Stimulated activated memory B cell treated with anti-CD40 and anti-IgM and Interleukin-4, amounts not matched to agents 10 μg/mL and 1 μg/mL and 100 μg/mL, for 72 hours (primary cell): Measurements from ENCODE around the gene INHBB.
A peak's percentile ranks its signal among the peaks of the same experiment; 100 is the strongest.

Experiments used
- ATAC-seq: fragments of 150-1000 bp; cut with Tn5 transposase; 2 replicates; pipeline ENCODE4 v1.10.0; 2021
- H3K27ac Mint-ChIP-seq: one replicate; pipeline ENCODE4 v1.8.0; 2022; ENCODE audit warnings: mild to moderate bottlenecking, mixed read lengths
- H3K27me3 Mint-ChIP-seq: one replicate; pipeline ENCODE4 v1.8.0; 2022; ENCODE audit warnings: mixed read lengths
- H3K36me3 Mint-ChIP-seq: one replicate; pipeline ENCODE4 v1.8.0; 2022; ENCODE audit warnings: mixed read lengths
- H3K4me1 Mint-ChIP-seq: one replicate; pipeline ENCODE4 v1.8.0; 2022; ENCODE audit warnings: mixed read lengths
- H3K4me3 Mint-ChIP-seq: one replicate; pipeline ENCODE4 v1.8.0; 2022; ENCODE audit warnings: mild to moderate bottlenecking, moderate library complexity, mixed read lengths
- H3K9me3 Mint-ChIP-seq: one replicate; pipeline ENCODE4 v1.8.0; 2022; ENCODE audit warnings: mixed read lengths

INHBB gene

GRCh38 chr2:120343433-120344105 lies 2.4 kb upstream of the INHBB start:
- no peak overlapping the region for H3K27ac Mint-ChIP-seq
- peaks cover 27% of the 10 kb centered on the region for H3K4me1 Mint-ChIP-seq
- H3K36me3 Mint-ChIP-seq: no peaks in the 10 kb centered on the region
- no peaks in the 10 kb centered on the region for H3K9me3 Mint-ChIP-seq
- H3K27me3 Mint-ChIP-seq: peaks cover 67% of the 10 kb centered on the region
- H3K4me3 Mint-ChIP-seq: peak overlapping the region; percentile 50
- peak; percentile 60 for ATAC-seq

GRCh38 chr2:120344214-120344975 lies 1.5 kb upstream of the INHBB start:
- no peak overlapping the region for H3K27ac Mint-ChIP-seq
- no peaks in the 10 kb centered on the region for H3K36me3 Mint-ChIP-seq
- peaks cover 27% of the 10 kb centered on the region for H3K4me1 Mint-ChIP-seq
- H3K9me3 Mint-ChIP-seq: no peaks in the 10 kb centered on the region
- peak overlapping the region; percentile 36 for H3K4me3 Mint-ChIP-seq
- ATAC-seq: no peak
- peaks cover 69% of the 10 kb centered on the region for H3K27me3 Mint-ChIP-seq

GRCh38 chr2:120344976-120345581 lies 857 bp upstream of the INHBB start:
- Mint-ChIP-seq H3K4me1 (peaks cover 27% of the 10 kb centered on the region), H3K27ac (no peak overlapping the region), H3K4me3 (peak overlapping the region; percentile 36), H3K36me3 (no peaks in the 10 kb centered on the region), H3K9me3 (no peaks in the 10 kb centered on the region), H3K27me3 (peaks cover 72% of the 10 kb centered on the region)
- ATAC-seq: peak; percentile 13

- H3K4me3 Mint-ChIP-seq: peak overlapping the region; percentile 67
- H3K27me3 Mint-ChIP-seq: peaks cover 72% of the 10 kb centered on the region
- no peak for ATAC-seq
- H3K4me1 Mint-ChIP-seq: peaks cover 27% of the 10 kb centered on the region
- H3K27ac Mint-ChIP-seq: no peak overlapping the region
- no peaks in the 10 kb centered on the region for H3K36me3 Mint-ChIP-seq
- no peaks in the 10 kb centered on the region for H3K9me3 Mint-ChIP-seq
These were observed 328 bp upstream of the INHBB start for GRCh38 chr2:120345608-120346007.

- no peak overlapping the region for H3K27ac Mint-ChIP-seq
- no peaks in the 10 kb centered on the region for H3K9me3 Mint-ChIP-seq
- H3K36me3 Mint-ChIP-seq: no peaks in the 10 kb centered on the region
- peak overlapping the region; percentile 64 for H3K4me3 Mint-ChIP-seq
- peaks cover 66% of the 10 kb centered on the region for H3K27me3 Mint-ChIP-seq
- peaks cover 27% of the 10 kb centered on the region for H3K4me1 Mint-ChIP-seq
- ATAC-seq: no peak
These were observed 877 bp downstream of the INHBB start for GRCh38 chr2:120346667-120347358.

- no peak for ATAC-seq
- H3K27me3 Mint-ChIP-seq: peaks cover 59% of the 10 kb centered on the region
- no peak overlapping the region for H3K27ac Mint-ChIP-seq
- H3K4me1 Mint-ChIP-seq: peaks cover 27% of the 10 kb centered on the region
- H3K9me3 Mint-ChIP-seq: no peaks in the 10 kb centered on the region
- H3K36me3 Mint-ChIP-seq: no peaks in the 10 kb centered on the region
- peak overlapping the region; percentile 64 for H3K4me3 Mint-ChIP-seq
These were observed 1.6 kb downstream of the INHBB start for GRCh38 chr2:120347396-120348060.

- no peaks in the 10 kb centered on the region for H3K9me3 Mint-ChIP-seq
- H3K27ac Mint-ChIP-seq: no peak overlapping the region
- H3K27me3 Mint-ChIP-seq: peaks cover 55% of the 10 kb centered on the region
- no peak overlapping the region for H3K4me3 Mint-ChIP-seq
- peaks cover 20% of the 10 kb centered on the region for H3K4me1 Mint-ChIP-seq
- ATAC-seq: no peak
- H3K36me3 Mint-ChIP-seq: no peaks in the 10 kb centered on the region
These were observed 2.3 kb downstream of the INHBB start for GRCh38 chr2:120348134-120348736.

GRCh38 chr2:120348737-120349439 lies 3.0 kb downstream of the INHBB start:
- H3K4me3 Mint-ChIP-seq: no peak overlapping the region
- no peak for ATAC-seq
- no peaks in the 10 kb centered on the region for H3K36me3 Mint-ChIP-seq
- no peak overlapping the region for H3K27ac Mint-ChIP-seq
- no peaks in the 10 kb centered on the region for H3K9me3 Mint-ChIP-seq
- peaks cover 15% of the 10 kb centered on the region for H3K4me1 Mint-ChIP-seq
- peaks cover 56% of the 10 kb centered on the region for H3K27me3 Mint-ChIP-seq

GRCh38 chr2:120349440-120349921 lies 3.5 kb downstream of the INHBB start:
- Mint-ChIP-seq H3K27me3 (peaks cover 60% of the 10 kb centered on the region), H3K27ac (no peak overlapping the region), H3K9me3 (no peaks in the 10 kb centered on the region), H3K4me1 (peaks cover 21% of the 10 kb centered on the region), H3K36me3 (no peaks in the 10 kb centered on the region), H3K4me3 (no peak overlapping the region)
- no peak for ATAC-seq

- no peak overlapping the region for H3K27ac Mint-ChIP-seq
- ATAC-seq: no peak
- H3K36me3 Mint-ChIP-seq: no peaks in the 10 kb centered on the region
- H3K9me3 Mint-ChIP-seq: no peaks in the 10 kb centered on the region
- H3K27me3 Mint-ChIP-seq: peaks cover 60% of the 10 kb centered on the region
- peaks cover 25% of the 10 kb centered on the region for H3K4me1 Mint-ChIP-seq
- no peak overlapping the region for H3K4me3 Mint-ChIP-seq
These were observed 4.1 kb downstream of the INHBB start for GRCh38 chr2:120350080-120350479.

- Mint-ChIP-seq H3K4me3 (no peak overlapping the region), H3K36me3 (no peaks in the 10 kb centered on the region), H3K9me3 (no peaks in the 10 kb centered on the region), H3K27ac (no peak overlapping the region), H3K4me1 (peaks cover 25% of the 10 kb centered on the region), H3K27me3 (peaks cover 60% of the 10 kb centered on the region)
- no peak for ATAC-seq
These were observed 4.9 kb downstream of the INHBB start for GRCh38 chr2:120350801-120351320.

GRCh38 chr2:120352696-120353590 lies 7.0 kb downstream of the INHBB start:
- no peaks in the 10 kb centered on the region for H3K36me3 Mint-ChIP-seq
- H3K27me3 Mint-ChIP-seq: peaks cover 49% of the 10 kb centered on the region
- ATAC-seq: no peak
- no peaks in the 10 kb centered on the region for H3K9me3 Mint-ChIP-seq
- H3K4me1 Mint-ChIP-seq: peaks cover 11% of the 10 kb centered on the region
- H3K27ac Mint-ChIP-seq: no peak overlapping the region
- no peak overlapping the region for H3K4me3 Mint-ChIP-seq

GRCh38 chr2:120353591-120353898 lies 7.6 kb downstream of the INHBB start:
- H3K9me3 Mint-ChIP-seq: no peaks in the 10 kb centered on the region
- no peak overlapping the region for H3K4me3 Mint-ChIP-seq
- peaks cover 49% of the 10 kb centered on the region for H3K27me3 Mint-ChIP-seq
- no peak overlapping the region for H3K27ac Mint-ChIP-seq
- H3K36me3 Mint-ChIP-seq: no peaks in the 10 kb centered on the region
- peaks cover 11% of the 10 kb centered on the region for H3K4me1 Mint-ChIP-seq
- ATAC-seq: peak; percentile 4
